B cell (primary cell): ENCODE measurements around the gene AFF3.

Experiments
- EZH2 ChIP-seq: IDR thresholded peaks from 2 replicates; pipeline ENCODE4 v1.6.1; 2012; ENCODE audit warnings: borderline replicate concordance, low read depth, mild to moderate bottlenecking, moderate library complexity, low read length; ENCODE audit not compliant: insufficient read depth, poor library complexity, severe bottlenecking
- TF ChIP-seq, protein P1 (sequence below): fragments of 200-600 bp; IDR thresholded peaks from one replicate; pipeline ENCODE4 v1.8.0; 2022; ENCODE audit warnings: antibody characterized with exemption, mild to moderate bottlenecking

DNA sequence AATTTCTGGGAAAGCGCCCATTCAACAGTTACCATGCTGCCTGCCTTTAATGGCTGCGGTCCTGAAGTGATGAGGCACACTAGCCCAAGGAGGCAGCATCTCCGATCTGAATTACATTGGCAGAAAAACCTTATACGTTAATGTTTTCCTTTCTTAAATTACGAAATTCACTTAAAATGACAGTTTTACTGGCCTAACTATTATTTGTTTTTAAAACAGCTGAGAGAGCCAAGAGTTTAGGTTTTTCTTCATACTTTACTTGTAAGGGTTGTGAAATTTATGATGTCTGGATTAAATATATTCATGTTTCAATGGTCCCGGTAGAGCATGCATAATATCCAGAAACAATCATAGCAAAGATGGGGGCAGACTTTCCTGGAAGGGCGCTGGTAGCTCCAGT, 537.4 kb downstream of the AFF3 start:
- TF ChIP-seq, protein P1, sequence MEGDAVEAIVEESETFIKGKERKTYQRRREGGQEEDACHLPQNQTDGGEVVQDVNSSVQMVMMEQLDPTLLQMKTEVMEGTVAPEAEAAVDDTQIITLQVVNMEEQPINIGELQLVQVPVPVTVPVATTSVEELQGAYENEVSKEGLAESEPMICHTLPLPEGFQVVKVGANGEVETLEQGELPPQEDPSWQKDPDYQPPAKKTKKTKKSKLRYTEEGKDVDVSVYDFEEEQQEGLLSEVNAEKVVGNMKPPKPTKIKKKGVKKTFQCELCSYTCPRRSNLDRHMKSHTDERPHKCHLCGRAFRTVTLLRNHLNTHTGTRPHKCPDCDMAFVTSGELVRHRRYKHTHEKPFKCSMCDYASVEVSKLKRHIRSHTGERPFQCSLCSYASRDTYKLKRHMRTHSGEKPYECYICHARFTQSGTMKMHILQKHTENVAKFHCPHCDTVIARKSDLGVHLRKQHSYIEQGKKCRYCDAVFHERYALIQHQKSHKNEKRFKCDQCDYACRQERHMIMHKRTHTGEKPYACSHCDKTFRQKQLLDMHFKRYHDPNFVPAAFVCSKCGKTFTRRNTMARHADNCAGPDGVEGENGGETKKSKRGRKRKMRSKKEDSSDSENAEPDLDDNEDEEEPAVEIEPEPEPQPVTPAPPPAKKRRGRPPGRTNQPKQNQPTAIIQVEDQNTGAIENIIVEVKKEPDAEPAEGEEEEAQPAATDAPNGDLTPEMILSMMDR: no peak
- TF ChIP-seq EZH2: no peak
